GM19463 (cell line): ENCODE results near the gene TESK1.
"Not testable (repeated sequence)": the region's sequence is repeated elsewhere in the genome, so short reads cannot be mapped to it uniquely, and the experiment has no call there.

Source experiments
- ATAC-seq: cut with Tn5 transposase; IDR thresholded peaks from one replicate; pipeline ENCODE4 v1.9.1; 2021; ENCODE audit warnings: mild to moderate bottlenecking, moderate library complexity; ENCODE audit not compliant: unreplicated experiment

Gene TESK1

DNA sequence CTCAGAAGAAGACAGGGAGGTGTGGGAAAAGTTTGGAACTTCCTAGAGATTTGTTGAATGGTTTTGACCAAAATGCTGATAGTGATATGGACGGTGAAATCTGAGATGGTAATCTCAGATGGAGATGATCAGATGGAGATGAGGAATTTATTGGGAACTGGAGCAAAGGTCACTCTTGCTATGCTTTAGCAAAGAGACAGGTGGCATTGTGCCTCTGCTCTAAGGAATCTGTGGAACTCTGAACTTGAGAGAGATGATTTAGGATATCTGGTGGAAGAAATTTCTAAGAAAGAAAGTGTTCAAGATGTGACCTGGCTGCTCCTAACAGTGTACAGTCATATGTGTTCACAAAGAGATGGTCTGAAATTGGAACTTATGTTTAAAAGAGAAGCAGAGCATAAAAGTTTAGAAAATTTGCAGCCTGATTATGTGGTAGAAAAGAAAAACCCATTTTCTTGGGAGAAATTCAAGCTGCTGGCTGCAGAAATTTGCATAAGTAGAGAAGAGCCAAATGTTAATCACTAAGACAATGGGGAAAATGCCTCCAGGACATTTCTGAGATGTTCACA lies 25.3 kb upstream of the TESK1 start:
- ATAC-seq = not testable (repeated sequence)

DNA sequence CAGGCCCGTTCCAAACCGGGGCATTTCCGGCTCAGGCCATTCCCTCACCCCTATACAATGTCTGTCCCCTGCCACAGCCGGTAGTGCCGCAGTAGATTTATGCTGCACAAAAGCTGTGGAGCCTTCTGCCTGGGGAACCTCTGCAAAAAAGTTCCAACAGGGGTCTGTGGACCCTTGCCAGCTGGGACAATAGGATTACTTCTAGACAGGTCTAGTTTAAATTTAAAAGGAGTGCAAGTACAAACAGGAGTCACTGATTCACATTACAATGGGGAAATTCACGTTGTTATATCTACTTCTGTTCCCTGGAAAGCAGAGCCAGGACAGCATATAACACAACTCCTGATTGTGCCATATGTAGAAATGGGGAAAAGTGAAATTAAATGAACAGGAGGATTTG lies 21.5 kb upstream of the TESK1 start:
- not testable (repeated sequence) for ATAC-seq

DNA sequence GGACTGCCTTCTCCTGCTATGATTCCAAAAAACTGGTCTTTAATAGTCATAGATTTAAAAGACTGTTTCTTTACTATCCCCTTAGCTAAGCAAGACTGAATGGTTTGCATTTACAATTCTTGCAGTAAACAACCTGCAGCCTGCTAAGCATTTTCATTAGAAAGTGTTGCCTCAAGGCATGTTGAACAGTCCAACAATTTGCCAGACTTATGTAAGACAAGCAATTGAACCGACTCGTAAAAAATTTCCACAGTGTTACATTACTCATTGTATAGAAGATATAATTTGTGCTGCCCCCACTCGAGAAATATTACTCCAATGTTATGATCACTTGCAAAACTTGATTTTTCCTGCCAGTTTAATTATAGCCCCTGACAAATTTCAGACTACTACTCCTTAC lies 20.4 kb upstream of the TESK1 start:
- ATAC-seq = not testable (repeated sequence)

DNA sequence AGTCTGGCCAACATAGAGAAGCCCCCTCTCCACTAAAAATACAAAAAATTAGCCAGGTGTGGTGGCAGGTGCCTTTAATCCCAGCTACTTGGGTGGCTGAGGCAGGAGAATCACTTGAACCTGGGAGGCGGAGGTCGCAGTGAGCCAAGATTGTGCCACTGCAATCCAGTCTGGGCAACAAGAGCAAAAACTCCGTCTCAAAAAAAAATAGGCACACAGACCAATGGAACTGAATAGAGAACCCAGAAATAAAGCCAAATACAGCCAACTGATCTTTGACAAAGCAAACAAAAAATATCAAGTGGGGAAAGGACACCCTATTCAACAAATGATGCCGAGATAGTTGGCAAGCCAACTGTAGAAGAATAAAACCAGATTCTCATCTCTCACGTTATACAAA lies 16.6 kb upstream of the TESK1 start:
- ATAC-seq = not testable (repeated sequence)

DNA sequence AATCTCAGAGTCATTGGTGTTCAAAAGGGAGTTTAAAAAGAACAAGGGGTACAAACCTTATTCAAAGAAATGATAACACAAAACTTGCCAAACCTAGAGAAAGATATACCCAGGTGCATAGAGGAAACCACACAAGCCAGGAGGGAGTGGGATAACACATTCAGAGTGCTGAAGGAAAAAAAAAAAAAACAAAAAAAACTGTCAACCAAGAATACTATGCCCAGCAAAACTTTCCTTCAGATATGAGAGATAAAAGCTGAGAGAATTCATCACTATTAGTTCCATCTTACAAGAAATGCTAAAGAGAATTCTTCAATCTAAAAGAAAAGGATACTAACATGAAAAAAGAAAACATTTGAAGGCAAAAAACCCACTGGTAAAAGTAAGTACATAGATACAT lies 11.5 kb upstream of the TESK1 start:
- ATAC-seq = no peak

DNA sequence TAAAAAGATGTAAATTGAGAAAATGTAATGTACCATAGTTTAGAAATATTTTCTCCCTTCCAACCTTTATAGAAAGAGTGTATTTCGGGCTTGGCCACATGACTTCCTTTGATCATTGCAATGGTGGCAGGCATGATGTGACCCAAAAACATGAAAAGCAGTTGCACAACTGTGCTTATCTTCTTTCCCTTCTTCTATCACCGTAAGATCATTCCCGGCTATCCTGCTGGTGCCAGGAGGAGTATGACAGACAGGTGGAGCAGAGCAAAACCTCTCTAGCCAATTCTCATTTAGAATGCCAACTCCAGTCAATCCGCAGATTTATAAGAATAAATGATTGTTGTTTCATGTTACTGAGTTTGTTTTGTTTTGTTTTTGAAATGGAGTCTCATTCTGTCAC lies 10.6 kb upstream of the TESK1 start:
- ATAC-seq = no peak

DNA sequence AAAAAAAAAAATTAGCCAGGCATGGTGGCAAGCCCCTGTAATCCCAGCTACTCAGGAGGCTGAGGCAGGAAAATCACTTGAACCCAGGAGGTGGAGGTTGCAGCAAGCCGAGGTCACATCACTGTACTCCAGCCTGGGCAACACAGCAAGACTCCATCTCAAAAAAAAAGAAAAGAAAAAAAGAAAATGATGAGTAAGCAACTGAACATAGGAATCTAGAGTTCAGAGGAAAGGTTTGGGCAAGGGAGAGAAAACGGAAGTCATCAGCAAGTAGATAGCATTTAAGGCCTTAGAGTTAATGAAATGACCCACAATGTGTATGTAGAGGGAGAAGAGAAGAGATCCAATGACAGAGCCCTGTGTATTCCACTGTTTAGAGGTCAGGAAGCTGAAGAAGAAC lies 8.2 kb upstream of the TESK1 start:
- not testable (repeated sequence) for ATAC-seq

DNA sequence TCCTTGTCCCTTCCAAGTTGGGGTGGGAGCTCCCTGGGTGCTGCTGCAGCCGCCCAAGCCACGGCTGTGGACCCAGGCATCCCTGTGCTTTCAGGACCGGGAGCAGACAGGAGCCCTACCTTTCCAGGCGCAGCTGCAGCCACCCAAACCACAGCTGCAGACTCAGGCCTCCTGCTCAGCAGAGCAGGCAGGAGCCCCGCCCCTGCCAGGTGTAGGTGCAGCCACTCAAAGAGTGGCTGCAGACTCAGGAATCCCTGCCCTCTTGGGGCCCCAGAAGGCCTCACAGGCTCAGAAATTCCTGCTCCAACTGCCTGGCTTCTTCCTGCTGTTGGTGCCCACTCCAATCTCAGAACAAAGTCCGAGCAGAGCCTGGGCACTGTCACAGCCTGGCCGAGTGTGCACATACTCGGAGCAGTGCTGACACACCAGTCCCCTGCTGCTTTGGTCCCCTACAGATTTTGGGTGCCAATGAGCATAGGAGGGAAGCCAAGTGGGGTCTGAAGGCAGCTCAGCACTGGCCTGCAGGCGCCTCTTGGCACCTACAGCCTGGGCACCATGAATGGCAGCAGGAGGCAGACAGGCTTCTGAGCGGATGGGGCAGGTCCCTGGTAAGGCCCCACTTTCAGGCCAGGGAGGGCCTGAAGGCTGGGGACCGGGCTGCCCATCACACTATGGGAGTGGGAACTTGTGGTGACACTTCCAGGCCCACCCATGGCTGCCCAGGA lies 6.0 kb upstream of the TESK1 start:
- ATAC-seq = no peak

DNA sequence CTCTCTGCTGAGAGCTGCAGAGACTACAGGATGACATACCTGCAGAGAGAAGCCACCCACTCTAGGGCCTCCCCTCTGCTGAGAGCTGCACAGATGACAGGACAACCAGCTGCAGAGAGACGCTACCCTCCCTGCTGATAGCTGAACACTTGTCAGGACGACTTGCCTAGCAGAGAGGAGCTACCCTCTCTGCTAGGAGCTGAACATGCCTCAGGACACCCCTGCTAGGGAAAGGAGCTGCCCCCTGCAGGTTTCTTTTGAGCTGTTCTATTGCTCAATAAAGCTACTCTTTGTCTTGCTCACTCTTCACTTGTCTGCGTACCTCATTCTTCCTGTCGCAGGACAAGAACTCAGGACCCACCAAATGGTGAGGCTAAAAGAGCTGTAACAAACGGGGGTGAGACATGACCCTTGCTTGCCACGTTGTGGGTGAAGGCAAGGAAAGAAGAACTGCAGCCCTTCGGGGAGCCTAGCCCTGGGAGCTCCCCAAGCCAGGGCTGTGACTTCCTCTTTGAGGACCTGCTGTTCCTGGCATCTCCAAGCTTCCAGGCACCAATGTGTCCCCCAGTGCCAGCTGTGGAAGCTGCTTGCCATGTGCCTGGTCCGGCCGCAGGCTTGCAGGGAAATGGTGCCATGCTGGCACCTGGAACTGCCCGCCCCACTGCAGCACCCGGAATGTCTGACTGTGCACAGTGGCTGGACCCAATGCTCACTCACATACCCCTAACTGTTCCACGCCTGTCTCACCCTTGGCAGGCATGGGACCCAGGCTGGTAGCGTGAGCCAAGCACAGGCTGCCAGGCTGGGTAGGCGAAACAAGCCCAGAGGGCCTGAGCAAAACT lies 5.1 kb upstream of the TESK1 start:
- ATAC-seq = no peak

DNA sequence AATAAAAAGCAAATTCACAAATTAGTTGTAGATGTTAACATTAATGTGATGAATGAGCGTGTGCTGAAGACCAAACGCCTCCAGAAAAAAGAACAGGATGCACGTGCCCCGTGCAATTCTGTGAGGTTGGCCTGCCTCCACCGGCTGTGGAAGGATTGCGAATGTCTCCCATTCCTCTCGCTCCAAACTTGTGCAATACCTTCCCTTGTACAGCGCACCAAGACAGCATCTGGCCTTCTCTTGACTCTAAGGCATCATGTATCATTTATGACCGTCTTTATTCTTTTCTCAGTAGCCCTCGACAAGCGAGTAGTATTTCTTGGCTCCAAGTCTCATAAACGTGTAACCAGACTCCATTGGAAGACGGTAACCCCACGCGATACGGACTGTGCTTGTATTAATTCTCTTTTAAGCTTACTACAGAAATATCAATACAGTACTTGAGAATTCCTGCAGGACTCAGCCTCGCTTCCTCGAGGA lies 1.5 kb upstream of the TESK1 start:
- ATAC-seq = no peak

DNA sequence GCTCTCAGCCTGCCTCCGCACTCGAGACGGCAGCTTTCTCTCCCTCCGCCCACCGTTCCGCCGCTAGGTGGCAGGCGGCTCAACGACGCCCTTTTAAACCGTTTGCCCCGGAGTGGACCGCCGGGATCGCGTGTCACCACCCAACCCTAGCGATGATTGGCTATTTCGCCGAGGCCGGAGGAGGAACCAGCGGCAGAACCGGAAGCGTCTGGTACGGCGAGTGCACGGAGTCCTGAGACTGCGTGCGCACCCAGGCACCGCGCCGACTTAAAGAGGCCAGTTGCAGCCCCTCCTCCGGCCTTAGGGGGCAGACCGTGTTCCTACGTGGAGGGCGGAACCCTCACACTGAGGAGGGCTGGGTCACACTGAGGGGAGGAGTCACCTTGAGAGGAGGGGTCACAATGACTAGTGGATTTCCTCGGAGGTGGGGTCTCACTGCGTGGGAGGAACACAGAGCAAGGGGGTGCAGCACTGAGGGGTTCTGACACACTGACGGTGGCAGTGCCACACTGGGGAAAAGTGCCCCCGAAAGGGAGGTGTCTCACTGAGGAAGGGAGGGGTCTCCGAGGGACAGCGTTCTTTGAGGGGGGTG lies 980 bp upstream of the TESK1 start:
- ATAC-seq = peak; percentile 88

DNA sequence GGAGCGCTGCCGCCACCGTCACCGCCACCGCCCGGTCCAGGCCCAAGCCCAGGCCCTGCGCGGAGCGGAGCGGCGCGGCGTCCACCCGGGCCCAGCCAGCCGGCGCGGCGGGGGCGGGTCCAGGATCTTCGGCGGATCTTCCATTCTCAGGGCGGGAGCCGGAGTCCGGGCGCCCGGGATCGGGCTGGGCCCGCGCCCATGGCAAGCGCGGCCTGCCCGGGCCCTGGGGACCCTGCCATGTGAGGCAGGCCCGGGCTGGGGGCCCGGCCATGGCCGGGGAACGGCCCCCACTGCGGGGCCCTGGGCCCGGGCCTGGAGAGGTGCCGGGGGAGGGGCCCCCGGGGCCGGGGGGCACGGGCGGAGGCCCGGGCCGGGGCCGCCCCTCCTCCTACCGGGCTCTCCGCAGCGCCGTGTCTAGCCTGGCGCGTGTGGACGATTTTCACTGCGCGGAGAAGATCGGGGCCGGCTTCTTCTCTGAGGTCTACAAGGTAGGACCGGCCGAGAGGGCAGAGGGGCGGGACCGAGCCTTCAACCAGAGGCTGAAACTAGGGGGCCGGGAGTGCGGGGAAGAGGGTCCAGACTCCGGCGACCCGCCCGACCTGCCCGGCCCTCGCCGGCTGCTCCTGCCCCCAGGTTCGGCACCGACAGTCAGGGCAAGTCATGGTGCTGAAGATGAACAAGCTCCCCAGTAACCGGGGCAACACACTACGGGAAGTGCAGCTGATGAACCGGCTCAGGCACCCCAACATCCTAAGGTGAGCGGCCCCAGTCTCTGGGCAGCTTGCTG lies 482 bp downstream of the TESK1 start:
- peak; percentile 4 for ATAC-seq

DNA sequence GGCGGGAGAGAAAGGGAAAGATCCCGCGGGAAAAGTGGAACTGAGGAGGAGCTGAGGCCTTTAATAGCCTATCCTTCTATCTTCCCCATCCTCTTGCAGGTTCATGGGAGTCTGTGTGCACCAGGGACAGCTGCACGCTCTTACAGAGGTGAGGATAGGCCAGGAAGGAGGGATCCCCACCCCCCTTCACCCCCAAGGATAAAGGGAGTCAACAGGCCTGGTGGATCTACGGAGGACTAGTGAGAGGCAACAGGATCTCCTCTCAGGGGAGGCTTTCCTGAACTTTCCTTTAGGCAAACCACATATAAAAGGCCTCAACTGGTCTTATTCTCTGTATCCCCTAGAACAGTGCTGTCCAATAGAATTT lies 1.1 kb downstream of the TESK1 start:
- ATAC-seq = no peak

DNA sequence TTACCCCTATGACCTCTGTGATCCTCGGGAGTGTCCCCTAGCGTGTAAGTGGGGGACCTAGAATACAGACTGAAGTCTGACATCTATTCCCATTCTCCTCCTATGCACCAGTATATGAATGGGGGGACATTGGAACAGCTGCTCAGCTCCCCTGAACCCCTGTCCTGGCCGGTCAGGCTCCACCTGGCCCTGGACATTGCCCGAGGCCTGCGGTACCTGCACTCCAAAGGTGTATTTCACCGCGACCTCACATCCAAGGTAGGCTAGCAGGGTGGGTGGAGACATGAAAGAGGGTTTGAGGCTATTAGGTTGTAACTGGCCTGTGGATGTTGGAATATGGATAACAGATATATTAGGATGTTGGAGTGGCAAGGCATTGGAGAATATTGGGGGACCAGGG lies 1.7 kb downstream of the TESK1 start:
- ATAC-seq = no peak

DNA sequence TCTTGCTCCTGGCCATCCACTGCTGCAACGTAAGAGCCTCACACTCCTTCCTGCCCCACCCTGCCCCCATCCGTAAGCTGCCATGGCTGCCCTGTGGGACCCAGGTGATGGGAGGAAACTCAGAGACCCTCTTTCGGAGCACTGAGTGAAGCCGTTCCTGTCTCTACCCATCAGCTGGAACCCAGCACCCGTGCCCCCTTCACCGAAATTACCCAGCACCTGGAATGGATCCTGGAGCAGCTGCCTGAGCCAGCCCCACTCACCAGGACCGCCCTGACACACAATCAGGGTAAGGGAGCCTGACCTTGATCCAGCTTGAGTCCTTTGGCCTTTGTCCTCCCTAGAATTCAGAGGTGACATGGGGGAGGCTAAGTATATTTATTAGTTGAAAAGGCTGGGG lies 3.2 kb downstream of the TESK1 start:
- ATAC-seq = no peak

DNA sequence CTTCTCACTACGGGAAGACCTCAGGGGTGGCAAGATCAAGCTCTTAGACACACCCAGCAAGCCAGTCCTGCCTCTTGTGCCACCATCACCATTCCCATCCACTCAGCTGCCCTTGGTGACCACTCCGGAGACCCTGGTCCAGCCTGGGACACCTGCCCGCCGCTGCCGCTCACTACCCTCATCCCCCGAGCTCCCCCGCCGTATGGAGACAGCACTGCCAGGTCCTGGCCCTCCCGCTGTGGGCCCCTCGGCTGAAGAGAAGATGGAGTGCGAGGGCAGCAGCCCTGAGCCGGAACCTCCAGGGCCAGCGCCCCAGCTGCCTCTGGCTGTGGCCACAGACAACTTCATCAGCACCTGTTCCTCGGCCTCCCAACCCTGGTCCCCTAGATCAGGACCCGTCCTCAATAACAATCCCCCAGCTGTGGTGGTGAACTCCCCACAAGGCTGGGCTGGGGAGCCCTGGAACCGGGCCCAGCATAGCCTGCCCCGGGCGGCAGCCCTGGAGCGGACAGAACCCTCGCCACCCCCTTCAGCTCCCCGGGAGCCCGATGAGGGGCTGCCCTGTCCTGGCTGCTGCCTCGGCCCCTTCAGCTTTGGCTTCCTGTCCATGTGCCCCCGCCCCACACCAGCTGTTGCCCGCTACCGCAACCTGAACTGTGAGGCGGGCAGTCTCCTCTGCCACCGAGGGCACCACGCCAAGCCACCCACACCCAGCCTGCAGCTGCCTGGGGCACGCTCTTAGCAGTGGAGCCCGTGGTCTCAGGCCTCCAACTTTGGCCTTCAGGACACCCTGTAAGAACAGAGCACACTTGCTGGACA lies 4.1 kb downstream of the TESK1 start:
- ATAC-seq = no peak

DNA sequence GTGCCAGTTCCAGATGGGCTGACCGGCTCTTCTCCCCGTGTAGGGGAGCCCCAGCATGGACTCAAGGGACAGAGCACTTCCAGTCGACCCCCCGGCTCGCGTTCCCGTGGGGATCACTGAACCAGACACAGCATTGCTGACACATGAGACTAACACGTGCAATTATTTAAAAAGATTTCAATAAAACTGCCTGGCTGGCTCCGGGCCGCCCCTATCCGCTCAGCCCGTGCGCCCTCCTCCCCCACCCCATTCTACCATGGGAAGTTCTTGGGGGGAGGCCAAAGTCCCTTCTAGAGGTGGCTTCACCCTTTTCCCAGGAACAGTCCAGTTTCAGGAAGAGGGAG lies 4.7 kb downstream of the TESK1 start:
- no peak for ATAC-seq

DNA sequence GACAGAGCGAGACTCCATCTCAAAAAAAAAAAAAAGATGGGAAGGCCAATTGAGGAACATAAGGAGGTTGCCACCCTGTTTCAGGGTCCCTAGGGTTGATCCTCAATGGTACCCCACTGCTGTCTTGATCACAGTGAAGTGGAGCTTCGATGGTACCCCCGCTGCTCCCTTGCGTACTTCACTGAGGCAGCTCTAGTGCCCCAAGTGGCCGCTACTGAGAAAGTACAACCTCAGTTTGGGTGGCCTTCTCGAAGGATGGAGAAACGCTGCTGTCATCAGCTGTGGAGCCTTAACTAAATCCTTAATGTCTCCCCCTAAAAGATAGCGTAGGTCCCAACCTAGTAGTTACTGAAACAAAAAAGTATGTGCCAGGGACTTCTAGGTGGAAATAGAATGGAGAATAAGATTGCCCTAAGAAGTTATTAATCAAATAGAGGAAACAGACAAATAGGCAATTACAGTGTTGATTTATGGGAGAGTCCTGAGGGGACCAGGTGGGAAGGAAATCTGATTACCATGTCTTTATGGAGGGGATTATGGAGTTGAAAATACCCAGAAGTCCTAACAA lies 6.3 kb downstream of the TESK1 start:
- ATAC-seq = no peak

DNA sequence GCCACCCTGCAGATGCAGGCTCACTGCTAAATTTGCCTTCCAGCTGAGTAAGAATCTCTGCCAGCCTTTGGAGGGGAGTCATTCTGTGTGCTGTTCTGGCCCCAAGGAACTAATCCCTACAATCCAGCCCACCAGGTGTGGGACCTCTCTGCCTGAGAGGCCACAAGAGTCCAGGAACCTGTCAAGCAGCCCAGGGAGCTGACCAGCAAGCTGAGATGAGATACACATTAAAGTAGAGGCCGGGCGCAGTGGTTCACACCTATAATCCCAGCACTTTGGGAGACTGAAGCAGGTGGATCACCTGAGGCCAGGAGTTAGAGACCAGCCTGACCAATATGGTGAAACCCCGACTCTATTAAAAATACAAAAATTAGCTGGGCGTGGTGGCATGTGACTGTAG lies 7.0 kb downstream of the TESK1 start:
- ATAC-seq = not testable (repeated sequence)

DNA sequence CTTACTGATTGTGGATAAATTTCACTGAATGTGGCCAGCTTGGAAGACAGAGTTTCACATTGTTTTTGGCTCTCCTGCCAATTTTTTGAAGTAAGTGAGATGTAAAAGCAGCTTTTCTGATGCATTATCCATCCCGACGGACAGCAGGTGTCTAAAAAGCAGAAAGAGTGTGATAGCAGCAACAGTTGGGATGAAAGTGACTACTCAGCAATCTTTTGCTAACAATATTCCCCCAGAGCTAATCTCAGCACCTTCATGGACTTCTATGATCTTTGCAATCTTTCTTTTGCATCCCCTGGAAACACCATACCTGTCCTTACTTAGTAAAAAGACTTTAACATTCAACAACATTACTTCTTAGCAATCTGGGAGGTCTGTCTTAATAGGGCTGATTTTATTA lies 7.8 kb downstream of the TESK1 start:
- no peak for ATAC-seq
